C4-2B (cell line): Measurements from ENCODE around the gene SCARB1.
"Not testable (repeated sequence)": the region's sequence is repeated elsewhere in the genome, so short reads cannot be mapped to it uniquely, and the experiment has no call there.

ENCODE experiments used
- H3K27ac ChIP-seq: fragments of 450-650 bp; 2 replicates; pipeline ENCODE4 v1.5.1; 2017
- CTCF ChIP-seq: fragments of 450-650 bp; conservative IDR thresholded peaks from 2 replicates; pipeline ENCODE4 v1.5.1; 2017; ENCODE audit warnings: mild to moderate bottlenecking
- ZFX ChIP-seq: fragments of 450-650 bp; IDR thresholded peaks from 2 replicates; pipeline ENCODE4 v1.6.1; 2017

Gene SCARB1

DNA sequence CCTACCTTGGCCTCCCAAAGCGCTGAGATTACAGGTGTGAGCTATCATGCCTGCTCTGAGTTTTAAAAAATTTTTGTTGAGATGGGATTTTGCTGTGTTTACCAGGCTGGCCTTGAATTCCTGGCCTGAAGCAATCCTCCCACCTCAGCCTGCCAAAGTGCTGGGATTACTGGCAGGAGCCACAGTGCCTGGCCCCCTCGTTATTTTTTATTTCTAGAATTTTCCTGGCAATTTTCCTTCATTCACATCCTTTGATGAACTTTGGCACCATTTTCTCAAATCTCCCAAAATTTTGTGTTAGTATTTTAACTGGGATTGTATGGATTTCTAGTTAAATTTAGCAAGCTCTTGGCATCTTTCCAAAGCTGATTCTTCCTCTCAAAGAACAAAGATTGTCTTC is 24.6 kb upstream of the SCARB1 start:
- TF ChIP-seq CTCF = no peak
- TF ChIP-seq ZFX = no peak
- no peak overlapping the region for H3K27ac ChIP-seq

GRCh38 chr12:124887766-124888165 is 24.1 kb upstream of the SCARB1 start:
- H3K27ac ChIP-seq = not testable (repeated sequence)

- no peak for TF ChIP-seq CTCF
- TF ChIP-seq ZFX = no peak
- H3K27ac ChIP-seq = no peak overlapping the region
Observed at GRCh38 chr12:124884587-124885438, 21.1 kb upstream of the SCARB1 start.

GRCh38 chr12:124883263-124884130 is 19.8 kb upstream of the SCARB1 start:
- H3K27ac ChIP-seq = no peak overlapping the region
- TF ChIP-seq CTCF (no peak), ZFX (no peak)

- TF ChIP-seq CTCF (no peak), ZFX (no peak)
- no peak overlapping the region for H3K27ac ChIP-seq
Observed at GRCh38 chr12:124881123-124881522, 17.5 kb upstream of the SCARB1 start.

DNA sequence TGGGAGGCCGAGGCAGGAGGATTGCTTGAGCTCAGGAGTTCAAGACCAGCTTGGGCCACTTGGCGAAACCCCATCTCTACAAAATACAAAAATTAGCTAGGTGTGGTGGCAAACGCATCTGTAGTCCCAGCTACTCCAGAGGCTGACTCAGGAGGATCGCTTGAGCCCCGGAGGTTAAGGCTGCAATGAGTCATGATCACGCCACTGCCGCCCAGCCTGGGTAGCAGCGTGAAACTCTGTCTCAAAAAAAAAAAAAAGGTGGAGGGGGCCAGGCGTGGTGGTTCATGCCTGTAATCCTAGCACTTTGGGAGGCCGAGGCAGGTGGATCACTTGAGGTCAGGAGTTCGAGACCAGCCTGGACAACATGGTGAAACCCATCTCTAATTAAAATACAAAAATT is 16.7 kb upstream of the SCARB1 start:
- H3K27ac ChIP-seq = not testable (repeated sequence)

DNA sequence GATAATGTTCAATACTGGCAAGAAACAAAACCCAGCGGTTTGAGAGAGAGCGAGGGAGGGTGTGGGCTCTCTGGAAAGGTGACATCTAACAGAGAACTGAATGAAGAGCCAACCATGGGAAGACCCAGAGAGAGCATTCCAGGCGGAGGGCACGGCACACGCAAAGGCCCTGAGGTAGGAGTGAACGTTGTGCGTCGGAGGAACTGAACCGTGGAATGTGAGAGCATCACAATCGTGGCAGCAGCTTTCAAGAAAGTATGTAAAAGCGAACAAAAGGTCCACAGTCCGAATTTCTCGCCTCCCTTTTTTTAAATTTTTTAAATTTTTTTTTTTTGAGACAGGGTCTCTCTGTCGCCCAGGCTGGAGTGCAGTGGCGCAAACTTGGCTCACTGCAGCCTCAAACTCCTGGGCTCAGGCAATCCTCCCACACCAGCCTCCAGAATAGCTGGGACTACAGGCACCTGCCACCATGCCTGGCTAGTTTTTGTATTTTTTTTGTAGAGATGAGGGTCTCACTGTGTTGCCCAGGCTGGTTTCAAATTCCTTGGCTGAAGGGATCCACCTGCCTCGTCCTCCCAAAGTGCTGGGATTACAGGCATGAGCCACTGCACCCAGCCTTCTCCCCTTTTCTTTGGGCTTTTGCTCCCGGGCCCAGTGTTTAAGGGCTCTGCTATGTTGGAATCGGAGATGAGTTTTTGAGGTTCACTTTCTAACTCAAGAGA is 15.3 kb upstream of the SCARB1 start:
- no peak overlapping the region for H3K27ac ChIP-seq
- TF ChIP-seq ZFX (no peak), CTCF (no peak)

GRCh38 chr12:124877423-124877822 is 13.8 kb upstream of the SCARB1 start:
- no peak overlapping the region for H3K27ac ChIP-seq
- TF ChIP-seq ZFX = no peak
- no peak for TF ChIP-seq CTCF
